GM06990 (cell line): ENCODE results near the gene SLC24A2.
"Not testable (repeated sequence)": the region's sequence is repeated elsewhere in the genome, so short reads cannot be mapped to it uniquely, and the experiment has no call there.

Experiments
- DNase-seq: peaks from one replicate; pipeline ENCODE4 v3.0.0-alpha.2; 2011; ENCODE audit not compliant: insufficient read length; ENCODE audit errors: extremely low read depth
- H3K27me3 ChIP-seq: replicated peaks from 2 replicates; pipeline ENCODE4 v1.6.0; 2011; ENCODE audit warnings: low read length; ENCODE audit not compliant: control insufficient read depth, insufficient read depth
- H3K36me3 ChIP-seq: 2 replicates; pipeline ENCODE4 v1.5.1; 2011; ENCODE audit warnings: low read length; ENCODE audit not compliant: control insufficient read depth, insufficient read depth
- H3K4me3 ChIP-seq: replicated peaks from 2 replicates; pipeline ENCODE4 v1.5.1; 2011; ENCODE audit warnings: low read depth, mild to moderate bottlenecking, control low read depth, low read length
- TF ChIP-seq, protein P1 (sequence below): IDR thresholded peaks from 2 replicates; pipeline ENCODE4 v1.5.1; 2011; ENCODE audit warnings: low read length, control low read depth, mild to moderate bottlenecking, inconsistent platforms; ENCODE audit not compliant: insufficient read depth, poor library complexity, severe bottlenecking

The SLC24A2 gene

DNA sequence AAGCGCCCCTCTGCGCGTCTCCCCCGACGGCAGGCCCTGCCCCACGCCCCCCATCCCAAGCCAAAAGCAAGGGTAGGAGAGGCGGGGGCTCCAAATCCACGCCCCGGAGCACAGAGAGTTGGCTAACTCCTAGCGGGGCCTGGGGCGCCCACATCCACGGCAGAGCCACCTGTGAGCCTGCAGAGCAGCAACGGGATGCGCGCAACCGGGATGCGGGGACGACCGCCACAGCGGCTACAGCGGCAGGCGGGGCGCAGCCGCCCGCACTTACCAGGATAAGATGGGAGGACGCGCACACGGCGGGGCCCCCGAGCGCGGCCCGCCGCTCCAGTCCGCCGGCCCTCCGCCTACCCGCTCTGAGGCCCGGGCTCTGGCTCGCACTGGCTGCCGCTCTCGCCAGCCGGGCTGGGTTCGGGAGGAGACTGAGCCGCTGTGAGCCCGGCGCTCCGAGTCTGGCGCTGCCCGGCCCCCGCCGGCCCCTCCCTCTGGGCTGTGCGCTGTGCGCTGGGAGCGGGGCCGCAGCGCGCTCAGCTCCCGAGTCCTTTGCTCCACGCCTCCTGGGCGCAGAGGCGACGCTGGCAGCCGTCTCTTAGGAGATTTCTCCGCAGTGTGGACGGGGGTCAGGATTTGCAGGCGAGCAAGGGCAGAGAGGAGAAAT lies at the start of gene SLC24A2:
TSS of gene SLC24A2 (minus strand) at position 424 of the 658 bp plus-strand sequence.
- H3K27me3 ChIP-seq, result no peaks in the 10 kb centered on the region
- TF ChIP-seq, protein P1, sequence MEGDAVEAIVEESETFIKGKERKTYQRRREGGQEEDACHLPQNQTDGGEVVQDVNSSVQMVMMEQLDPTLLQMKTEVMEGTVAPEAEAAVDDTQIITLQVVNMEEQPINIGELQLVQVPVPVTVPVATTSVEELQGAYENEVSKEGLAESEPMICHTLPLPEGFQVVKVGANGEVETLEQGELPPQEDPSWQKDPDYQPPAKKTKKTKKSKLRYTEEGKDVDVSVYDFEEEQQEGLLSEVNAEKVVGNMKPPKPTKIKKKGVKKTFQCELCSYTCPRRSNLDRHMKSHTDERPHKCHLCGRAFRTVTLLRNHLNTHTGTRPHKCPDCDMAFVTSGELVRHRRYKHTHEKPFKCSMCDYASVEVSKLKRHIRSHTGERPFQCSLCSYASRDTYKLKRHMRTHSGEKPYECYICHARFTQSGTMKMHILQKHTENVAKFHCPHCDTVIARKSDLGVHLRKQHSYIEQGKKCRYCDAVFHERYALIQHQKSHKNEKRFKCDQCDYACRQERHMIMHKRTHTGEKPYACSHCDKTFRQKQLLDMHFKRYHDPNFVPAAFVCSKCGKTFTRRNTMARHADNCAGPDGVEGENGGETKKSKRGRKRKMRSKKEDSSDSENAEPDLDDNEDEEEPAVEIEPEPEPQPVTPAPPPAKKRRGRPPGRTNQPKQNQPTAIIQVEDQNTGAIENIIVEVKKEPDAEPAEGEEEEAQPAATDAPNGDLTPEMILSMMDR, result no peak
- peak; percentile 1 for DNase-seq
- H3K4me3 ChIP-seq, result no peak within 1 kb of the TSS
- no peaks in the 10 kb centered on the region for H3K36me3 ChIP-seq

DNA sequence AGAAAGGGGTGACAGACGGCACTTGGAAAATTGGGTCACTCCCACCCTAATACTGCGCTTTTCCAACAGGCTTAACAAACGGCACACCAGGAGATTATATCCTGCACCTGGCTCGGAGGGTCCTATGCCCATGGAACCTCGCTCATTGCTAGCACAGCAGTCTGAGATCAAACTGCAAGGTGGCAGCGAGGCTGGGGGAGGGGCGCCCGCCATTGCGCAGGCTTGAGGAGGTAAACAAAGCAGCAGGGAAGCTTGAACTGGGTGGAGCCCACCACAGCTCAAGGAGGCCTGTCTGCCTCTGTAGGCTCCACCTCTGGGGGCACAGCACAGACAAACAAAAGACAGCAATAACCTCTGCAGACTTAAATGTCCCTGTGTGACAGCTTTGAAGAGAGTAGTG lies 44.5 kb upstream of the SLC24A2 start:
- DNase-seq, H3K36me3 ChIP-seq, H3K4me3 ChIP-seq, H3K27me3 ChIP-seq: not testable (repeated sequence)

DNA sequence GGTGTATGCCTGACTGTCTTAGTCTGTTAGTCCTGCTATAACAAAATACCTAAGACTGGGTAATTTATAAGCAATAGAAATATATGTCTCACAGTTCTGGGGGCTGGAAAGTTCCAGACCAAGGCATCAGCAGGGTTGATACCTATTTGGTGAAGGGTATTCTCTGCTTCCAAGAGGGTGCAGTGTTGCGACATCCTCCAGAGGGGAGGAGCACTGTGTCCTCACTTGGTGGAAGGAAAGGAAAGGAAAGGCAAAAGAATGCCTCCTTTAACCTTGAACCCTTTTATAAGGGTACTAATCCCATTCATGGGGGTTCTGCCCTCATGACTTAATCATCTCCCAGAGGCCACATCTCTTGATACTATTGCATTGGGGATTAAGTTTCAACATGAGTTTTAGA lies 42.0 kb upstream of the SLC24A2 start:
- no peak for DNase-seq
- no peaks in the 10 kb centered on the region for H3K36me3 ChIP-seq
- H3K4me3 ChIP-seq, result no peak overlapping the region
- H3K27me3 ChIP-seq, result no peaks in the 10 kb centered on the region
- TF ChIP-seq, protein P1, result no peak

DNA sequence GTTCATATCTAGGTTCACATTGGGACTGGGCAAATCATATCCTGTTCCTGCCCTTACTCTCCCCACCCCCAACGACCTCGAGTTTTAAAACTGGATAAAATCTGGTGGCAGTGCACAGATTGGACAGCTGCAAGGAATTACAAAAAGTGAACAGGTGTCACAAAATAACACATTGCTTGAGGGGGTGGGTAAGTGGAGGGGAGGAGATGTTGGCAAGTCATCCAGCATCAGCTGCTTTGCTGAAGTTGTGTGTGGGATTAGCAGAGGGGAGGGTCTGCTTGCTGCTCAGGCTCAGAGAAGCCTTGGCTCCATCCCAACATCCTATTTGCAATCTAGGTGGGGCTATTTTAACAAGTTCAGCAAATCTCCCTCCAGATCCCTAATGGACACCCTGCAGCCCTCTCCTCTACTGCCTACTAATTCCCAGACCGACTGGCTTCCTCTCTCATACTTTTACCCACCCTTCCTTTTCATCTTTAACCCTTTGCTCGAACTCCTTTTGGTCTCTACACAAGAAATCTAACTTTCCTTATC lies 39.8 kb upstream of the SLC24A2 start:
- DNase-seq, result no peak
- Histone ChIP-seq H3K27me3 (no peaks in the 10 kb centered on the region), H3K36me3 (no peaks in the 10 kb centered on the region), H3K4me3 (no peak overlapping the region)
- TF ChIP-seq, protein P1, result no peak

DNA sequence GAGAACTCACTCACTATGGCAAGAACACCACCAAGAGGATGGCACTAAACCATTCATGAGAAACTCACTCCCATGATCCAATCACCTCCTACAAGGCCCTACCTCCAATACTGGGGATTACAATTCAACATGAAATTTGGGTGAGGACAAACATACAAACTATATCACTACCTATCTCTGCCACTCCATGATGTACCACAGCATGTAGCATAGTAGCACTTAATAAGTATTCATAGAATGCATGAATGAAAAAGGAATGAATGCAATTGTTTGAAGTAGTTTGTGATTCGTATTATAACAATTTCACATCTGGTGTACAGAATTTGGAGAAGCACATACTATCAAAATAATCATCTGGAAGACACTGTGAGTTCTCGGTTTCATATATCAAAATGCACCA lies 27.9 kb upstream of the SLC24A2 start:
- DNase-seq, result no peak
- H3K4me3 ChIP-seq, result no peak overlapping the region
- H3K27me3 ChIP-seq, result no peaks in the 10 kb centered on the region
- TF ChIP-seq, protein P1, result no peak
- H3K36me3 ChIP-seq, result no peaks in the 10 kb centered on the region

DNA sequence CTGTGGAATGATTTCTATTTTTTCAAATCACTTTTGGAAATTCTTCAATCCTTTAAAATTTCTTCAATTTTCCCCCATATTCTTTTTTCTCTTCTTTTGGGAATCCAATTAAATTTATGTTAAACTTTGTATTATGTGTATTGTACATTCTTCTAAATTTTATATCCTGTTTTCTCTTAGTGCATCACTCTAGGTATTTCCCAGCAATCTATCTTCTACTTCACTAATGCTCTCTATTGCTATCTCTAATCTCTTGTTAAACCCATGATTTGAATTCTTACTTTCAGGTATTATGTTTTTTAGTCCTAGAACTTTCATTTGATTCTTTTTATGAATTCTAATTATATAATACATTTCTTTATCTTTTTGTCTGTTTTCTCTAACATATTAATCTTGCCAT lies 23.4 kb upstream of the SLC24A2 start:
- Histone ChIP-seq H3K36me3 (no peaks in the 10 kb centered on the region), H3K4me3 (no peak overlapping the region), H3K27me3 (no peaks in the 10 kb centered on the region)
- no peak for DNase-seq
- TF ChIP-seq, protein P1, result no peak
